ENCODE measurements around the gene PHLDB2.

Gene PHLDB2

DNA sequence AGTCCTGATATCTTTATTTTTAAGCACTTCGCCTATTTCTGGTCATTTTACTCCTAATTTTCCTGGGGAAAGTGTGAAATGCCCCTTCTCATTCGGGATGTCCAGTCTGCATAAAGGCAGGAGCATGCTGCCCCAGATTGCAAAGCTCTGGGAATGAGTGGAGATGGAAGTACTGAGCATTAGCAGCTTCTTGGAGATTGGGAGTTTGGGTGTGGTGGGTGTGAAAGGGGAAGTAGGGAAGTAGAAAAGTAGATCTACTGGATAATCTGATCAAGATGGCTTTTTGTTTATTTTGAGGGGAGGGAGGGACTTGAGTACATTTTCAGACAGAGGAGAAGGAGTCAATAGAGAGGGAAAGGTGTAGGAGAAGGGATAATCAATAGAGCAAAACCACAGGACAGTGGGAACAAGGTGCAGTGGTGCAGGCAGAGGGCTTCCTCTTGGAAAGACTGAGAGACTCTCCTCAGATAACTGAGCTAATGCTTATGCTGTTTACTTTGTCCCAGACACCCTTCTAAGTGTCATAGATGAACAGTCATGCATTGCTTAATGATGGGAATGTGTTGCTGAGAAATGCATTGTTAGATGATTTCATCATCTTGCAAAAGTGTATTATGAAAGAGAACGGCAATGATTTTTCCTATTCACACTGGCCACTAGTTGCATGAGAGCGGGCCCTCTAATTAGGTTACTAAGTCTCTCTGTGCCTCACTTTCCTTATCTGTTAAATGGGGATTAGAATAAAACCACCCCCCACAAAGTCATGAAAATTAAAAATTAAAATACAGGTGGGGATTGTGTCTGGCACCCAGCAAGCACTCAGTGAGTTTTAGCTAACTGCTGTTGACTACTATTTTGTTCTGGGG, 45.5 kb downstream of the PHLDB2 start:
- DNase-seq (ENCODE audit: low read depth): no peak
- no peak for TF ChIP-seq CTCF (IDR thresholded peaks at IDR 0.05; ENCODE audit: low read depth, low read length, missing control alignments)
- H3K4me3 ChIP-seq (ENCODE audit: low read depth, low read length): no peak overlapping the region

DNA sequence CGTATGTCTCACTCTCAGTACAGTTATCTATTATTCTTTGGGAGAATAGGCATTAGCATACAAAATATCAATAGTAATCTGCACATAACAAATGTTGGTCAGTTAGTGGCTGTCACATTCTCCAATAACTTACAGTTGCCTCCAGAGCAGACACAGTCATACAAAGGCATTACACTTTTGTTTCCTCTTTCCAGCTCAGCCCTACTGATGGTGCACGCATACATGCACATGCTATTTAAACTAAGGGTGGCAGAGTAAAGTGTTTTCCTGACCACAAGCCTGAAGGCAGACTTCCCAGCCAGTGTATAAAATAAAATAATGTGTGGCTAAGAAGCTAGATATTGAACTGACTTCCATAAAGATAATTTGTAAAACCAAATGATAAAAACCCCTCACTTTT, 47.6 kb downstream of the PHLDB2 start:
- DNase-seq (ENCODE audit: low read depth): no peak
- no peak for TF ChIP-seq CTCF (IDR thresholded peaks at IDR 0.05; ENCODE audit: low read depth, low read length, missing control alignments)
- no peak overlapping the region for H3K4me3 ChIP-seq (ENCODE audit: low read depth, low read length)

GRCh38 chr3:111907151-111907550, 48.1 kb downstream of the PHLDB2 start:
- TF ChIP-seq CTCF (IDR thresholded peaks at IDR 0.05; ENCODE audit: low read depth, low read length, missing control alignments): no peak
- no peak overlapping the region for H3K4me3 ChIP-seq (ENCODE audit: low read depth, low read length)
- no peak for DNase-seq (ENCODE audit: low read depth)

- no peak for DNase-seq (ENCODE audit: low read depth)
- TF ChIP-seq CTCF (IDR thresholded peaks at IDR 0.05; ENCODE audit: low read depth, low read length, missing control alignments): no peak
- H3K4me3 ChIP-seq (ENCODE audit: low read depth, low read length): no peak overlapping the region
Observed at GRCh38 chr3:111910806-111911205, 51.7 kb downstream of the PHLDB2 start.

DNA sequence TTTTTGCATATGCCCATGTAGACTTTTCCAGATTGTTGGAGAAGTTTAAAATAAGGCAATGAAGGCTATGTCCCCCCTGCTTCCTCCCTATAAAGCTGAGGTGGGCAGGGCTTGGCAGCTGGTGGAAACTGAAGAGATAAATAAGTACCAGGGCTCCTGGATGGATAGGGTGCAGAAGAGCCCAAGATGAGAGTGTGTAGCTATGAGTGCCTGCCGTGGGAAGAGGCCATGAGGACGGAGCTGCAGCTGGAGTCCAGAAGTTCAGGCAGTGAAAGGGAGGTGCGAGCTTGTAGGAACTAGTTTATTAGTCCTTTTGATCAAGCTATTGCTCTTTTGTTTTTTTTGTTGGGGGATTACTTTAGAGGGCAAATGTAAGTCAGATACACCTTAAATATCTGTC, 52.4 kb downstream of the PHLDB2 start:
- no peak for TF ChIP-seq CTCF (IDR thresholded peaks at IDR 0.05; ENCODE audit: low read depth, low read length, missing control alignments)
- DNase-seq (ENCODE audit: low read depth): no peak
- no peak overlapping the region for H3K4me3 ChIP-seq (ENCODE audit: low read depth, low read length)

GRCh38 chr3:111913163-111913763, 54.2 kb downstream of the PHLDB2 start:
- DNase-seq (ENCODE audit: low read depth): no peak

More at GRCh38 chr3:111913163-111913763, 54.2 kb downstream of the PHLDB2 start:
- no peak for TF ChIP-seq CTCF (IDR thresholded peaks at IDR 0.05; ENCODE audit: low read depth, low read length, missing control alignments)
- H3K4me3 ChIP-seq (ENCODE audit: low read depth, low read length): no peak overlapping the region

All from GM12864 (cell line).